Right lung (tissue), 5 donors: ENCODE data around the gene BRSK1. TPM values are rescaled to one million over a fixed set of nuclear protein-coding genes. Genes with fewer than 3 reads are reported as not detected.
"Not testable (repeated sequence)": the region's sequence is repeated elsewhere in the genome, so short reads cannot be mapped to it uniquely, and the experiment has no call there.

Source experiments
- DNase-seq, 2 donors: peaks; one replicate each; pipeline ENCODE4 v3.0.0-alpha.2; 2013
- polyA plus RNA-seq, 5 donors: library from polyadenylated mRNA; unstranded; fragments of 120-200 nt; gene quantifications; one replicate each; pipeline versions ENCODE4 v1.2.1 to v1.2.3, GENCODE V29; 2013; ENCODE audit warnings: inconsistent platforms in 1 of 5, low replicate concordance in 1 of 5; ENCODE audit not compliant: insufficient read length in 5 of 5, insufficient read depth in 1 of 5

Gene BRSK1
- polyA plus RNA-seq, 5 donors: 10.2 to 20.8 (median 15.7) TPM

- no peak for DNase-seq
Observed at GRCh38 chr19:55322204-55322885, 38.5 kb downstream of the BRSK1 start.

- DNase-seq: no peak
Observed at GRCh38 chr19:55324662-55325061, 40.9 kb downstream of the BRSK1 start.

DNA sequence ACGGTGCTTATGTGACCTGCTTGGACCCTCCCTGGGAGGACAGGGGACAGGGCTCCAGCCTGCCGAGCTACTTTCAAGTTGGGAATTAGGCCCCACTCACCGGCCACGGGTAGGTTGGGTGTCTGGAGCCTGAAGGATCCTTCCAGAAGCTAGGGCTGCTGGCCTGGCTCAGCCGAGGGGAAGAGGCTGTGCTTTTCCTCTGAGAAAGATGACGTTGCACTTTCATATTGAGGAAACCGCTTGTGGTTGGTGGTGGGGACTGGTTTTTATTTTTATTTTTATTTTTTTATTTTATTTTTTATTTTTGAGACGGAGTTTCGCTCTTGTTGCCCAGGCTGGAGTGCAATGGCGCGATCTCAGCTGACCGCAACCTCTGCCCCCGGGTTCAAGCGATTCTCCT, 41.4 kb downstream of the BRSK1 start, which contains the start of gene TMEM150B:
TSS of gene TMEM150B (minus strand) at position 170 of the 400 bp plus-strand sequence. CDS start 4,305 bp downstream, outside the sequence.
- no peak for DNase-seq

DNA sequence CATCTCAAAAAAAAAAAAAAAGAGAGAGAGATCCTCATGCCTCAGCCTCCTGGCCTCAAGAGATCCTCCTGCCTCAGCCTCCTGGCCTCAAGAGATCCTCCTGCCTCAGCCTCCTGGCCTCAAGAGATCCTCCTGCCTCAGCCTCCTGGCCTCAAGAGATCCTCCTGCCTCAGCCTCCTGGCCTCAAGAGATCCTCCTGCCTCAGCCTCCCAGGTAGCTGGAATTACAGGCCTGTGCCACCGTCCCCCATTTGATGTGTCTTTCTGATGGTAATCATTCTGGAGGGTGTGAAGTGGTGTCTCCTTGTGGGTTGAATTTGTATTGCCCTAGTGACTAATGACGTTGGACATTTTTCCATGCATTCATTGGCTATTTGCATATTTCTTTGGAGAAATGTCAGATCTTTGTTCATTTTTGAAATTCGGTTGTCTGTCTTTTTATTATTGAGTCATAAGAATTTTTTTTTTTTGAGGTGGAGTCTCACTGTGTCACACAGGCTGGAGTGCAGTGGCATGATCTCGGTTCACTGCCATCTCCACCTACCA, 45.0 kb downstream of the BRSK1 start:
- DNase-seq: not testable (repeated sequence)

DNA sequence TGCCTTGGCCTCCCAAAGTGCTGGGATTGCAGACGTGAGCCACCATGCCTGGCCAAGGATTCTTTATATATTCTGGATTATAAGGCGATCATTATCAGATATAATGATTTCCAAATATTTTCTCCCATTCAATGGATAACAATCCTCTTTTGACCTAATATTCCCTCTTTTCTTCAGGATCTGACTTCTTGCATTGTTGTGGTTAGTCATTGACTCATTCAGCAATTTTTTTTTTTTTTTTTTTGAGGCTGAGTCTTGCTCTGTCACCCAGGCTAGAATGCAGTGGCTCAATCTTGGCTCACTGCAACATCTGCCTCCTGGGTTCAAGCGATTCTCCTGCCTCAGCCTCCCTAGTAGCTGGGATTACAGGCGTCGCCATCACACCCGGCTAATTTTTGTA, 46.0 kb downstream of the BRSK1 start:
- not testable (repeated sequence) for DNase-seq

DNA sequence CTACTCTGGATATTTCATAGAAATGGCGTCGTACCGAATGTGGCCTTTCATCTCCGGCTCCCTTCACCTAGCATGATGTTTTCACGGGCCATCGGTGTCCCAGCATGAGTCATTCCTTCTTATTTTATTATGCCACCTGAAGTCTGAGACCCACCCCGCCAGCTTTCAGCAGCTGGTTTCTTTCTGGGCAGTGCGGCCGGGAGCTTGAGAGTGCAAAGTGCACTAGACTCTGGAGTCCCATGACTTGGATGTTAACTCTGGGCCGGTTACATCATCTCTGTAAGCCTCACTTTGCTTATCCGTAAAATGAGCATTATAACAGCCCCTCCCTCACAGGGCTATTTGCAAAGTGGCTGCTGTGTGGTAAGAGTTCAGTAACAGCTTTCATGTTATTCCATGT, 50.1 kb downstream of the BRSK1 start:
- DNase-seq: no peak

DNA sequence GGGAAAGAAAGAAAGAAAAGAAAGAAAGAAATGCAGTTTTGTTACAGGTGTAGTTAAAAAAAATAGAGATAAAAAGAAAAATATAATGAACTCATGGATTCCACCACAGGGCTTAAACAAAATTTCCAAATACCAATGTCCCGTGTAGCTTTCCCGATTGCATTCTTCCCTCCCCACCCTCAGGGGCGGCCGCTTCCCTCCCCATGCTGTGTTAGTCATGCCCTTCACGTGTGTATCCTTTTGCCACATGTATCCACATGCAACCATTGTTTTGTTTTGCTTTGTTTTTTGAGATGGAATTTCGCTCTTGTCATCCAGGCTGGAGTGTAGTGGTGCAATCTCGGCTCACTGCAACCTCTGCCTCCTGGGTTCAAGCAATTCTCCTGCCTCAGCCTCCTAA, 52.3 kb downstream of the BRSK1 start:
- DNase-seq: no peak

DNA sequence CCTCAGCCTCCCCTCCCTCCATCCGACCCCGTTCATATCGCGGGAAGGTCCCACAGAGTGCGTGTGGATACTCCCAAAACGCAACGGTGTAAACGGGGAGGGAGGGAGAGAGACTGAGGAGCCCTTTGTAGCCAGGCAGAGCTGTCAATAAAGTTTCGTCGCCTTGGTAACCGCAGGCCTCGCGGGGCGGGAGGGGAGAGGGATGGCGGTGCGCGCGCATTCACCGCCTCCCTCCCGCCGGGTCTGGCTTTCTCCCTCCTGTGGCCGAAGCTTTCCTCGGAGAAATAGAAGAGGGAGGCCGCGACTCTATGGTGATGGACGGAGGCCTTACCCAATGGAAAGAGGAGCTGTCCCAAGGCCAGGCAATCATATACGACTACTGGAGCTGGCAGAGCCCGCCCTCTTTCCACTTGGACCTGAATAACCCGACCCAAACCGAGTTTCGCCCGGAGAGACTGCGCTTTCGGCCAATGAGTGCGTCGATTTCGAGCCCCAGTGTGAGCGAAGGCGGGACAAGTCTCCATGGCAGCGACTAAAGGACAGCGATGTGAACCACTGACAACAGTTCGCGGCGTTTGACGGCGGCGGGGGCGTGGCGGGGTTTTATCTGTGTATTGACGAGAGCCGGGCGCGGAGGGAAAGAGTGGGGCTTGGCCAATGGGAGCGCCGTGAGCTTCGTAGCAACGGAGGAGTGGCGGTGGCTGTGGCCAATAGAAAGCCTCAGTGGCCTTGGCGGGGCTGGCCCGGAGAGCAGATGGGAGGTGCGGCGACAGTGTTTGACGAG, 55.5 kb downstream of the BRSK1 start, which contains the start of gene KMT5C:
TSS of gene KMT5C (plus strand) at position 772 of the 784 bp plus-strand sequence. CDS start 2,061 bp downstream, outside the sequence.
- peak; percentile 100 for DNase-seq

DNA sequence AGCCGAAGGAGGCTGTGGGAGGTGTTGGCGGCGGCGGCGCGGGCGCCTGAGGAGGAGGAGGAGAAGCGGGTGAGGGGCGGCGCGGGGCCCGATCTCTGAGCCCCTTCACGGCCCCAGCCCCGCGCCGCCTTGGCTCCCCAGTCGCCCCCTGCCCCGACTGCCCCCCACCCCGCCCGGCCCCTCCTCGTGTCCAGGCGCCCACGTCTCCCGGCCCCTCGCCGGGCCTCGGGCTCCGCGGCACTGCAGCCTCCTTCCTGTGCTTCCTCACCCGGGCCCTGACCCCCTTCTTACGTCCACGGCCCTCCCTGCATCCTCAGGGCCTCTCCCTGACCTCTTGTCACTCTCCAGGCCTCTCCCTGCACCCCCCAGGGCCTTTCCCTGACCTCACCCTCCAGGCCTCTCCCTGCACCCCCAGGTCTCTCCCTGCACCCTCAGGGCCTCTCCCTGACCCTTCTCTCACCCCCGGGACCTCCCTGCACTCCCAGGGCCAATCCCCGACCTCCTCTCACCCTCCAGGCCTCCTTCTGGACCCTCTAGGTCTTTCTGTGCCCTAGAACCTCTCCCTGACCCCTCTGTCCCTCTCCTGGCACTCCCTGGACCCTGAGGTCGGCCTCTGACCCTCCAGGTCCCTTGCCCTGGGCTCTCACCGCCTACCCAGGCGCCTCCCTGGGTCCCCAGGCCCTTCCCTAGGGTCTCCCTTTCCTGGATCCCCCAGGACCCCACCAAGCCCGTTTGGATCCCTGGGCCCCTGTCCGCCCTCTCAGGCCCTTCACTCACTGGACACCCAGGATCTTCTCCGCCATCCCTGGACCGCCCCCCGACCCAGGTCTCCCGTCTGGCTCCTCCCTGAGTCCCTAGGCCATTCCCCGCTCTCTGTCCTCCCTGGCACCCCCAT, 56.3 kb downstream of the BRSK1 start:
- no peak for DNase-seq

GRCh38 chr19:55340784-55341147, 57.0 kb downstream of the BRSK1 start:
- no peak for DNase-seq

- peak; percentile 59 to 61 for DNase-seq
Observed at GRCh38 chr19:55341171-55341588, 57.4 kb downstream of the BRSK1 start.

GRCh38 chr19:55341595-55342531, 58.1 kb downstream of the BRSK1 start:
- DNase-seq: no peak

GRCh38 chr19:55344444-55344843, 60.6 kb downstream of the BRSK1 start:
- DNase-seq: no peak

DNA sequence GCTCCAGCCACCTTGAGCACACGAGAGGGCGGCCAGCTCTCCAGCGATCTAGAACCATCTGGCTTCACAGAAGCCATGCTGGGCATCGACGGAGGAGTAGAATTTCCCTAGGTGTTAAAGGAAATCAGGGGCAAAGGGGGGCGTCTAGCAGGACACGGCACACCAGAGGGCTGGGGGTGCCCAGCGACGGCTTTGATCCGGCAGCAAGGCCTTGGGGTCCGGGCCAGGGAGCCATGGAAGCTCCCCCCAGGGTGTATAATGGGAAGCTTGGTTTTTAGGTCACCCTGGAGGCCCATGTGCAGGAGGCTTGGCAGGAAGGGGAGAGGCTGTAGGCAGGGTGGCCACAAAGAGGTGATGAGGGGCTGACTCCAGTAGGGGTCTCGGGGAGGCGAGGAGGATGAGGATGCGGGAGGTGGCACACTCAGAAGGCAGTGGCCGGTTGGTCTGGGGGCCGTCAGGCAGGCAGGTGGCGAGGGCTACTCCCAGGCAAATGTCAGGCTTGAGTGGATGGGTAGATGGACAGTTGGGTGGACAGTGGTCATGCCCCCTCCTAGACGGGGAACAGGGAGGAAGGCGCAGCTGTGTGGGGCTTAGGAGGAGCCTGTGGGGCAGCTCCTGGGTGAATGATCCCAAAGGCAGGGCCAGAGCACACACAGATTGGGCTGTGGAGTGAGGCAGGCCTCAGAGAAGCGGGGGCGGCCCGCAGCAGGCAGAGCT, 61.5 kb downstream of the BRSK1 start:
- DNase-seq: no peak

DNA sequence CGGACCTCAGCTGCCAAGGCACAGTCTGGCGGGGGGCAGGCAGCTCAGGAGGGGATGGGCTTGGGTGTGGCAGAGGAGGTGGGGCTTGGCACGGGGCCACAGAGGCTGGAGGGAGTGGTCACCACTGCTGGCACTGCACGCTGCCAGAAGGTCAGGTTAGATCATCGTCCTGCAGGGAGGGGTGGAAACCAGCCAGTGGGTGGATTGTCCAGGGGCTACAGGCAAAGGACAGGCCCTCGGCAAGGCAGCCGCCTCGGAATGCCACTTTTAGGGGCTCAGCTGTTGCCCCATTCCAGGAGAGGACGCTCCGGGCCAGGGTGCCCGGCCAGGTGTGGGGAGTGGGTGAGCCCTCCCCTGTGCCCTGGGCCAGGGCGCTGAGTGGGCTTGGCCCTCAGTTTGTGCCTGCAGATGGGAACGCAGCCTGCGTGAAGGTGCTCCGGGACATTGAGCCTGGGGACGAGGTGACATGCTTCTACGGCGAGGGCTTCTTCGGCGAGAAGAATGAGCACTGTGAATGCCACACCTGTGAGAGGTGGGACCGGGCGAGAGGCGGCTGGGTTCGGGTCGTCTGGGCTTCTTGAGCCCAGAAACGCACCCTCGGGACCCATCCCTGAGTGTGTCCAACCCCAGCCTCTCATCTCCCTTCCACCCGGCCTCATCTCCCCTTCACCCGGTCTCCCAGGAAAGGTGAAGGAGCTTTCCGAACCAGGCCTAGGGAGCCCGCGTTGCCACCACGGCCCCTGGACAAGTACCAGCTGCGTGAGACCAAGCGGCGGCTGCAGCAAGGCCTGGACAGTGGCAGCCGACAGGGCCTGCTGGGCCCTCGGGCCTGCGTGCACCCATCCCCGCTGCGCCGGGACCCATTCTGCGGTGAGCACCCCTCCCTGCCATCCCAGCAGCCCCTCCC, 62.3 kb downstream of the BRSK1 start:
- no peak for DNase-seq

DNA sequence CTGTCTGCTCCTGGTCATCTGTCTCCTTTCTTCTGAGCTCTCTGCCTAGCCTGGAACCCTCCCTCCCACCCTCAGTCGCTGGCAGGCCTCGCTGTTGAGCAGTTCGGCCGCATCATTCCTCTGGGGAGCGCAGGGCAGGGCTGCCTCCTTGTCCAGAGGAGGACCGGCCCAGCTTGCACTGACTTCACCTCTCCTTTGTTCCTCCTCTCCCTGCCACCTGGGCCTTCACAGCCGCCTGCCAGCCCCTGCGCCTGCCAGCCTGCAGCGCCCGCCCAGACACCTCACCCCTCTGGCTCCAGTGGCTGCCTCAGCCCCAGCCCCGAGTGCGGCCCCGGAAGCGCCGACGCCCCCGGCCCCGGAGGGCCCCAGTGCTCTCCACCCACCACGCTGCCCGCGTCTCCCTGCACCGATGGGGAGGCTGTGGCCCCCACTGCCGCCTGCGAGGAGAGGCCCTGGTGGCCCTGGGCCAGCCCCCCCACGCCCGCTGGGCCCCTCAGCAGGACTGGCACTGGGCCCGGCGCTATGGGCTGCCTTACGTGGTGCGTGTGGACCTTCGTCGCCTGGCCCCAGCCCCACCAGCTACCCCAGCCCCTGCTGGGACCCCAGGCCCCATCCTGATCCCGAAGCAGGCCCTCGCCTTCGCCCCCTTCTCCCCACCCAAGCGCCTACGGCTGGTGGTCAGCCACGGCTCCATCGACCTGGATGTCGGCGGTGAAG, 63.1 kb downstream of the BRSK1 start:
- no peak for DNase-seq

GRCh38 chr19:55347442-55348009, 63.7 kb downstream of the BRSK1 start:
- no peak for DNase-seq
